ENCODE measurements around the gene TPSAB1.
"Not testable (repeated sequence)": the region's sequence is repeated elsewhere in the genome, so short reads cannot be mapped to it uniquely, and the experiment has no call there.

Gene TPSAB1

GRCh38 chr16:1244881-1245280 lies 4.4 kb downstream of the TPSAB1 start:
- in situ Hi-C loops (cut with HindIII; ENCODE audit: low sequenced_read_pairs), result no loop called here

- in situ Hi-C loops (cut with HindIII; ENCODE audit: low sequenced_read_pairs), result no loop called here
These were observed 5.0 kb downstream of the TPSAB1 start for GRCh38 chr16:1245452-1246020.

GRCh38 chr16:1247903-1248537 lies 7.5 kb downstream of the TPSAB1 start:
- in situ Hi-C loops (cut with HindIII; ENCODE audit: low sequenced_read_pairs), result not testable (repeated sequence)

- in situ Hi-C loops (cut with HindIII; ENCODE audit: low sequenced_read_pairs), result not testable (repeated sequence)
These were observed 8.7 kb downstream of the TPSAB1 start for GRCh38 chr16:1249031-1249755.

- in situ Hi-C loops (cut with HindIII; ENCODE audit: low sequenced_read_pairs), result not testable (repeated sequence)
These were observed 13.3 kb downstream of the TPSAB1 start for GRCh38 chr16:1253701-1254364.

GRCh38 chr16:1254821-1255220 lies 14.3 kb downstream of the TPSAB1 start:
- in situ Hi-C loops (cut with HindIII; ENCODE audit: low sequenced_read_pairs), result not testable (repeated sequence)

- in situ Hi-C loops (cut with HindIII; ENCODE audit: low sequenced_read_pairs), result not testable (repeated sequence)
These were observed 15.0 kb downstream of the TPSAB1 start, which contains the start of gene TPSD1 for GRCh38 chr16:1255276-1256122. TPSD1 (plus strand) TSS chr16:1256069; CDS start chr16:1256281, 212 bp downstream.

- in situ Hi-C loops (cut with HindIII; ENCODE audit: low sequenced_read_pairs), result not testable (repeated sequence)
These were observed 15.9 kb downstream of the TPSAB1 start for GRCh38 chr16:1256296-1256873.

GRCh38 chr16:1256874-1257322 lies 16.4 kb downstream of the TPSAB1 start:
- in situ Hi-C loops (cut with HindIII; ENCODE audit: low sequenced_read_pairs), result no loop called here

DNA sequence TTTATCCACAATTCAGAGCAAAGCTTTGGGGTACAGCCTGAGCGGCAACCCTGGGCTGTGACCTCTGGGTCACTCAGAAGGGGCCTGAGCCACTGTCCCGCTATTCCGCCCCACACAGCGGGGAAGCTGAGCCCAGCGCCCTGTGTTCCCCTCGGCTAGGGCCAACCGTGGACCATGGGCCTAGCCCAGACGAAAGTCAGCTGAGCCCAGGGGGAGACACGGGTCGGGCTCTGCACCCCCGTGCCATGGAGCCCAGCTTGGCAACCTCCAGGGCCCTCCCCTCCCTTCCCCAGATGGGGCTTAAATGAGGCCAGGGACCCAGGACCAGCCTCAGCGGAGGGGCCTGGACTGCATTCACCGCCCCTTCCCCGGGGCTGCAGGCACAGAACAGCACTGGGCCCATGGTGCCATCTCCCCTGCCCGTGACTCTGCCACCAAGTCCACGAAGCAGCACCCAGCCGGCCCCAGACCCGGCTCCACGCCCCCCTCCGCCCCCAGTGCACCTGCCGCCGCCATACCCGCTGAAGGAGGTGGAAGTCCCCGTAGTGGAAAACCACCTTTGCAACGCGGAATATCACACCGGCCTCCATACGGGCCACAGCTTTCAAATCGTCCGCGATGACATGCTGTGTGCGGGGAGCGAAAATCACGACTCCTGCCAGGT lies 17.2 kb downstream of the TPSAB1 start:
- in situ Hi-C loops (cut with HindIII; ENCODE audit: low sequenced_read_pairs), result no loop called here

GRCh38 chr16:1258225-1258600 lies 17.7 kb downstream of the TPSAB1 start:
- in situ Hi-C loops (cut with HindIII; ENCODE audit: low sequenced_read_pairs), result no loop called here

DNA sequence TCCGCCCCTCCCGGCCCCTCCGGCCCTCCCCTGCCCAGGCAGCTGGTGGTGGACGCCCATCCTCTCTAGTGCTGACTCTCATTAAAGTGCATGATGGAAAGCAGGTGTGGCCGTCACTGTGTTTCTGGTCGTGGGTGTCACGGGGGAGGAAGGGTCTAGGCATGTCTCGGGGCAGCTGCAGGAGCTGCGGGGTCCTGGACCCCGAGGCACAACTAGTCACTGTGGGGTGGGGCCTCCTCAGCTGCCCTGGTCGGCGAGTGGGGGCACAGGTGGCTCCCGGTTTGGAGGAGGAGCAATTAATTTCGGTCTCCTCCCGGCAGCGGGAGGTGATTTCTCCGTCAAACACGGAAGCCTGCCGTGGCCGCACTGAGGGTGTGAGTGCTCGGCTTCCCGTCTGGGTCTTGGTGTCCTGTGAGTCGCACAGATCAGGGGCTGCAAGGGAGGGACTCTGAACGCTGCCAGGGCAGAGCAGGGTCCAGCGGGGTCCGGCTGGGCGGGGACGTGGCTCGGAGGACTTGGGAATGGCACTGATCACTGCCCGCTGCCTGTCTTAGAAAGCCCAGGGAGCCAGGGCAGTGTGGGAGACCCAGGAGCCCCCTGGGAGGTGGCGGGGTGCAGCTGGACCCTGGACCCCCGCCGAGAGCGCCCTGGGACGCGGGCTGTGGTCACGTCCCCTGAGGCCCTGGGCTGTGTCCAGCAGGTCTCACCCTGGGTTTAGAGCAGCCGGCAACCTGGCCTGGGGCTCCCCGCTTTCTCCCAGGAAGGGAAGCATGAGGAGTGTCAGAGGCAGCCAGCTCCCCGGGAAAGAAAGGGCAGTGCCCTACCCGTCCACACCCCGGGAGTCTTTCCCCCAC lies 18.6 kb downstream of the TPSAB1 start:
- in situ Hi-C loops (cut with HindIII; ENCODE audit: low sequenced_read_pairs), result no loop called here

GRCh38 chr16:1259760-1260068 lies 19.2 kb downstream of the TPSAB1 start:
- in situ Hi-C loops (cut with HindIII; ENCODE audit: low sequenced_read_pairs), result no loop called here

DNA sequence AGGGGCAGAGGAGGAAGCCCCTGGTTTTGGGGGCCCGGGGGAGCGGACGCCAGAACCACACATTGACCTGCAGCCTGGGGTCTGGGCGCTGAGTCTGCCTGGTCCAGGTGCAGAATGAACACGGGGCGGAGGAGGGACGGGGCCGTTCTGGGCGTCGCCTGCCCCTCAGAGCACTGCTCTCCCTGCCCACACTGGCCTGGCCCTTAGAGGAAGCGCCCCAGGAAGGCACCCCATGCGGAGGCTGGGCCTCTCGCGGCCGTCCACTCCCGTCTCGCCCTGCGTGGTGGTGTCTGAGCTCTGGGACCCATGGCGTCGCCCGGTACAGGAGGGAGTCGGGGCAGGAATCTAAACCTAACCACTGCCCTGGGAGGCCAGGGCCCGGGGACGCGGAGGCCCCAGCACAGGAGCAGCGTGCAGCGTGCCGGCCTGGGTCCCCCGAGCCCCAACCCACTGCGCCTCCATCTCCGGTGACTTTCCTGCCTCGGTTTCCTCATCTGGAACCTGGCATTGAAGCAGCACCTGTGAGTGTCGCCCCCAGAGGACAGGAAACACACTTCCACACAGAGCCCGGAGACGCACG lies 19.7 kb downstream of the TPSAB1 start:
- in situ Hi-C loops (cut with HindIII; ENCODE audit: low sequenced_read_pairs), result no loop called here

DNA sequence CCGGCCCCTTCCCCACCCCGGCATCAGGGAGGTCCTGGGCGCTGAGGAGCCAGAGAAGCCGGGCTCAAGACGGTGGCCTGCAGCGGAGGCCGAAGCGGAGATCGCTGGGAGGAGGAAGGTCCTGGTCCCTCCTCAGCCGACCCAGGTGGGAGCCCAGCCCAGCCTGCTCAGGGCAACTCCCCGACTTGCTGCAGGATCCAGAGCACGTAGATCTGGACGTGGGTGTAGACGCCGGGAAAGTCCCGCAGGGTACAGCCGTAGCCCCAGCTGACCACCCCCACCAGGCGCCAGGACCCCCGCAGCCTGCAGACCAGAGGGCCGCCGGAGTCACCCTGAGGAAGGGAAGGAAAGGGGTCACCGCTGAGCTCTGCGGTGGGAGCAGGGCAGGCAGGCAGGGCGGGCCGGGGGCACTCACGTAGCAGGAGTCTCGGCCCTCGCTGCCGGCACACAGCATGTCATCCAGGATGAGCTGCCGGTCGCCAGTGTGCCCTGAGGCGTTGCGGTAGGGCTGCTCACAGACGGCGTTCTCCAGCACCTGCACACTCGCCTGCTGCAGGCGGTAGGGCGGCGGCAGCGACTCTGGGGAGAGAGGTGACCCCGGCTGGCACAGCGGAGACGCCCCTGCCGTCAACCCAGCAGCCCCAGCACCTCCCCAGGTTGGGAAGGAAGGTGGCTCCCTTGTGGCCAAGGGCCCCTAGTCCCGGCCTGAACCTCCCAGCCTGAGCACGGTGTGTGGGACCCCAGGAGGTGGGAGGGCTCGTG lies 20.8 kb downstream of the TPSAB1 start:
- in situ Hi-C loops (cut with HindIII; ENCODE audit: low sequenced_read_pairs), result no loop called here

DNA sequence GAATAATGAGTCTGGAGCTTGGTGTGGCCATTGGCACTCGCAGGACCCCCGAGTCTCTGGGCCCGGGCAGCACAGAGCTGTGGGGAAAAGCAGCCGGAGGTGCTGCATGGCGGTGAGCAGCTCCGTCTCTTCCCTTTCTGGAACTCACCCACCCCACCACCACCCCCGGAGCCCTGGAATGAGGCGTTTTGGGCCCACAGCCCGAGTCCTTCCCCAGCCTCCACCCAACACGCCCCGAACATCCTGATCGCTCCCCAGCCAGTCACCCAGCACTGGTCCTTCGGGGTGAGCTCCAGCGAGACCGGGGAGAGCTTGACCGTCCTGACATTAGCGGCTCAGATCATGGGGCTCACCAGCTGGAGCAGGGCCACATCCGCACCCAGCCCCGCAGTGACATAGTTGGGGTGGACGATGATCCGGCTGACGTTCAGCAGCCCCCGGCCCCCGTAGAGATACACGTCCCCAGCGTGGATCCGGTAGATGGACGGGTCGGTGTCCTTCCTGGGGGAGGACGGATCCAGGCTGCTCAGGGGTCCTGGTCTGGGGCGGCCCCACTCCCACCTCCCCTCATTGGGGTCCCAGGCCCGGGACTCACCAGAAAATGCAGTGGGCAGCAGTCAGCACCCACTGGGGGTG lies 21.8 kb downstream of the TPSAB1 start:
- in situ Hi-C loops (cut with HindIII; ENCODE audit: low sequenced_read_pairs), result no loop called here

GRCh38 chr16:1262846-1263221 lies 22.3 kb downstream of the TPSAB1 start:
- in situ Hi-C loops (cut with HindIII; ENCODE audit: low sequenced_read_pairs), result no loop called here
